Measurements from ENCODE around the gene GPATCH2. TPM values are rescaled to one million over a fixed set of nuclear protein-coding genes. Genes with fewer than 3 reads are reported as not detected.

The GPATCH2 gene
- 12.0 and 15.0 TPM in 2 replicates for total RNA-seq
- polyA plus RNA-seq (2012), result 4.5 TPM

DNA sequence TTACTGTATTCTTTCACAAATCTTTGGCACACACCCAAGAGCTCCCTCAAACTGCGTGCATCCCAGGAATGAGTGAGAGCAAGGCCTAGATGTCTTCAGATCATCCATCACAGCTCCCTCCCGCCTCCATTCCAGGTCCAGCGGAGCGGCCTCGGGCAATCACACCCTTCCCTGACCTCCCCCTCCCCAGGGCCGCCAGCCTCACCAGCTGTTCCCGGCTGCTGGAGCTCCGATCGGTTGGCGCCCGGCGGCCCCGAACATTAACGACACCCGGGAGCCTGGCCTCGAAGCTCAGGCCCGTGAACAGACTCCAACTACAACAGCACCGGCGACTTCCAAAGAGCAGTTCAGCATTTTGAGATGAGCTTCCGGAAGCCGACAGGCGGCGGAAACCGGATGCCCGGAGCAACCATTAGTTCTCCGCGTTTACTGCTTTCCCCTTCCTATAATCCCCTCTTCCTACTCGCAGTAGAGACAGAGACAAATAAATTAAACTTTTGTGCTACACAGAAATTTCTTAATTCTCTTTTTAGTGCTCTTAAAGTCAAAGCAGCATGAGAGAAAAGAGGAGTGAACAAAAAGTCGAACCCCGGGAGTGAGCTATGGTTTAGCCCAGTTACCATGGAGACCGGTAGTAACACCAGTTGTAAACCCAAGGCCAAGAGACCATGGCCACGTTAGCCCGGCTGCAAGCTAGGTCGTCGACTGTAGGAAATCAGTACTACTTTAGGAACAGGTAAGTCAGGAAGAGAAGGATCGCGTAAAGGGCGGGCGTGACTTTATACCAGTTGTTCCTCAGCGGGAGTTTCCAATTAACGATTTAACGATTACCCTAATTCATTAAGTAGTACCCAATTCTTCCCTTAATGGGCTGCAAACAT, at the start of gene GPATCH2, which contains the start of gene SPATA17:
GPATCH2 (minus strand) TSS at position 380 of the 881 bp plus-strand sequence; CDS start at position 261, 119 bp downstream.
SPATA17 (plus strand) TSS at position 634 of the 881 bp plus-strand sequence; CDS start at position 669, 35 bp downstream.
- DNase-seq (ENCODE audit: low read depth), result peak; percentile 94

DNA sequence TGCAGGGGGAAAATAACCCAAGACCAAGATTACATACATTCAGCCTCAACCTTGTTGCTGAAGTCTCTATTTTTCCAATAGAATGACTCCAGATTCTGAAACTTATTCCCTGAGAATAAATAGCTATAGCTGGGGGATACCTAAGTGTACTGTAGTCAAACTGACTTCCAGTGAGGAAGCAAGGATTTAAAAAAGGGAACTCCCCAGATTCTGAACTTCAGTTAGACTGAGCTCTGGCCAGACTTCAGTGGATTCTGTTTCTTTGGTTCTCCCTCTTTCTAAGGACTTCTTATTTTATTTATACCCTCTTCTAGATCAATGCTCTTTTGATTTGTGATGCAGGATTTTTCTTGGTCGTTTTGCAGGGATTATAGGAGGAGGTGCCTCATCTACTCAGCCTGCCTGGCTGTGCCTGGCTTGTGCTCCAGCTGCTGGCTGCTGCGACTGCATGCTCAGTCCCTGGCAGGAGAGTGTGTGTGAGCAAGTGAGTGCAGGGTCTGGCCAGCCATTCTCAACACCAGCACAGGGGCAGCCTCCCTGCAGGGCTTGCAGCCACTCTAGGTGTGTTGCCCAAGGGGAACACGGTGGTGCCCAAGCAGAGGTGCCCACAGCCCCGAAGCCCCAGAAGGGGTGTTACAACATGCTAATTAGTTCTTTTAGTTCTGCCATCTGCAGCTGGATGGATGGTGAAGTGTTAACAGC, 43.3 kb upstream of the GPATCH2 start:
- no peak for DNase-seq (ENCODE audit: low read depth)

- DNase-seq (ENCODE audit: low read depth), result no peak
These were observed 42.5 kb upstream of the GPATCH2 start for GRCh38 chr1:217673387-217673786.

DNA sequence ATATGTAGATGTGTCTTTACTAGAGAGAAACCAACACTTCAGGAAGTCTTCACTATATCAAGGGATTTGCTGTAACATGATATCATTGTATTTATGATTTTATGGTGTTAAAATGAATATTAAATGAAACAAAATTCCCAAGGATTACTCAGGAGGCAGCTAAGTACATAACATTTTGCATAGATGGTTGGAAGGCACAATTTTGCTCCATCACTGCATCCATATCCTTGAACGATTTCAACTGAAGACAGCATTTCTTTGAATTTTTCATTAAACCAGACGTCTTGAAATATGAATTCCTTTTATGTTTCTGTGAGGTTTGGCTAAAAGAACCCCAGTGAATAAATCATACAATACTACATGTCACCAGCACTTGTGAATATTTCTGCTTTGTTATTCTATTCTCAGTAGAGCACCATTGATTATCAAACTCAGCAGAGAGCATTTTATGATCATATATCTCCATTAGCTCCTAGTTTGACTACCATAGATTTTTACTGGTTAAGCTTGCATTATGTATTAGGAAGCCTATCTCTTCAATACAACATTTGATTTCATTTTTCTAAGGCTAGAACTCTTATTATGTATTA, 37.6 kb upstream of the GPATCH2 start:
- DNase-seq (ENCODE audit: low read depth), result no peak

DNA sequence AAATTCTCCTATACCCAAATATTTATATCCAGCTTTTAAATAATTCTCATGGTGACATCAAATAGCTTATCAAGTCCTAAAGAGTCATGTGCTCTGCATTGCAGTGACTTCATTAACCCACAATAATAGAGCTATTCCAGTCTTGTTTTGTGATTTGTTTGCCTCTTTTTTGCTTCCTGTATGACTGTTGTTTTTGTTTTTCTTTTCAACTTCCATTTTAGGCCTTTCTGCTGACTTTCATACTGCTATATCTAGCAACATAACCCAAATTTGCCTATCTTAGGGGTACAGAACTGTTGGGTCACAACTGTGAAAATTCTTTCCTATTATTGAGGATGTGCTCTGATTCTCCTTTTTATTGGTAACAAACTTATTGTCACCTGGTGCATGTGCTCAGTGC, 30.5 kb upstream of the GPATCH2 start:
- peak; percentile 1 for DNase-seq (ENCODE audit: low read depth)

DNA sequence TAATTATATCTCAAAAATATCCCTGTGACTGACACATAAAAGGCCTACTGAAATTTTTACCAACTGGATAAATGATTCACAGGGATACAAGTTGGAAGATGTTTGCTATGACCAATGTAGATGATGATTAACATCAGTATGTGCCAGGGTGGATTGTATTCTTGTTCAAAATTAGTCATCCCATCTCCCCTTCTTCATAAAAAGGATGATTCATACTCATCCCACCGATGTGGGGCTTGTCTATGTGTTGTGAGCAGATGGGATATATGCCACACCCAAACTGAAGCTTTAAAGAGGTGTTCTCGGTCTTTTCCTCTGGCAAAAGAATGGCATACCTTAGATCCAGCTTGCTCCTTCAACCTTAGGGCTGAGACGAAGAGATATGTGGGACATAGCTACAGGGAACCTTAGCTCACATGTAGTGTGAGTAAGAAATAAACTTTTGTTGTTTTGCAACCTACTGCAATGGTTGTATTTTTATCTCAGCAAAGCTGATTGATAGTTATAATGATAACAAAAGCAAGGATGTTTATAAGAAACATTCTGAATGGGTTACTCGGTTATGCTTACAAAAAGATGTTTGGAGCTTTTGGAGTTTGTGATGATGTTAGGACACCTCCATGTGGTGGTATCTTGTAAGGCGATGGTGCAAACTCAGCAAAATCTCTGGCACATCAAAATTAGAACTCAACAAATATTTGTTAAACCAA, 29.6 kb upstream of the GPATCH2 start:
- peak; percentile 69 for DNase-seq (ENCODE audit: low read depth)

GRCh38 chr1:217650674-217651073, 19.8 kb upstream of the GPATCH2 start:
- DNase-seq (ENCODE audit: low read depth), result no peak

GRCh38 chr1:217647791-217648190, 16.9 kb upstream of the GPATCH2 start:
- no peak for DNase-seq (ENCODE audit: low read depth)

DNA sequence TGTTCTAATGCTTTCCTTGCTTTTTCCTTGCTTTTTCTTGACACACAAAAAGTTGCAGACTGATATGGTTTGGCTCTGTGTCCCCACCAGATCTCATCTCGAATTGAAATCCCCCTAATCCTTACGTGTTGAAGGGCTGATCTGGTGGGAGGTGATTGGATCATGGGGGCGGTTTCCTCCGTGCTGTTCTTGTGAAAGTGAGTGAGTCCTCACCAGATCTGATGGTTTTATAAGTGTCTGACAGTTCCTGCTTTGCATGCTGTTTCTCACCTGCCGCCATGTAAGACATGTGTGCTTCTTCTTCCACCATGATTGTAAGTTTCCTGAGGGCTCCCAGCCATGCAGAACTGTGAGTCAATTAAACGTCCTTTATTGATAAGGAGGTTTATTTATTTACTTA, 11.6 kb upstream of the GPATCH2 start:
- DNase-seq (ENCODE audit: low read depth), result no peak

DNA sequence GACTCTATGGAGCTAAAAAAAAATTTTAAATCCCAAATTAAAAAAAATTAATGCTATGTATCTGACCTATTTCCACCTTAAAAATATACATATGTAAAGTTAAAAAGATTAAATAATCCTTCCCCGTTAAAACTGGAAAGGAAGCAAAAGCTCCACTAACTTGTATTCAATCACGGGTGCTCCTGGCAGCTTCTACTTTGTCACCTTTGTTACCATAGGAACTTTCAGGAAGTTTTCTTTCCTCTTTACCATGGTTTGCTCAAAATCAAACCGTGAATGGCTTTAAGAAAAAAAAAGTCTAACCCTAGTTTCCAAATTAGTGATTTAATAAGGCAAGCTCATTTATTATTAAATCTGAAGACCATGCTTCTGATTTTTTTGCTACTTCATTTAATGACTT, 3.5 kb downstream of the GPATCH2 start:
- no peak for DNase-seq (ENCODE audit: low read depth)

- no peak for DNase-seq (ENCODE audit: low read depth)
These were observed 4.6 kb downstream of the GPATCH2 start for GRCh38 chr1:217626321-217626720.

- DNase-seq (ENCODE audit: low read depth), result no peak
These were observed 8.8 kb downstream of the GPATCH2 start for GRCh38 chr1:217622042-217622441.

GRCh38 chr1:217620814-217621213, 10.1 kb downstream of the GPATCH2 start:
- DNase-seq (ENCODE audit: low read depth), result no peak

DNA sequence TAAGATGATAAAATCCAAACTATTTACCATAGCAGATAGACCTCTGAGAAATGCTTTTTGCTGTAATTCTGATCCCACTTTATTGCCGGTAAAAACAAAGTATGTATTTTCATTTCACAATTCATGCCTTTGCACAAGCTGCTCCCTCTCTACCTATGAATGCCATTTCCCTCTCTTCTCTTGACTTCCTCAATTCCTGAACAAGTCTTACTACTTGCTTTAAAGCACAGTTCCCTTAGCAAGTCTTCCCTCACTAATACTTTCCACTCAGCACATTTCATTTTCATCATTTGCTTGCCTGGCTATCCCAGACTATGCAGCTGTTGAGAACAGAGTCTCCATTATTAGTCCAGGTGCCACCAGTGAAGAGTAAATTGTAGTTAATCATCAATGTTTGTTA, 13.8 kb downstream of the GPATCH2 start:
- DNase-seq (ENCODE audit: low read depth), result peak; percentile 17

- no peak for DNase-seq (ENCODE audit: low read depth)
These were observed 16.6 kb downstream of the GPATCH2 start for GRCh38 chr1:217614200-217614712.

- DNase-seq (ENCODE audit: low read depth), result no peak
These were observed 25.5 kb downstream of the GPATCH2 start for GRCh38 chr1:217605390-217605789.

GRCh38 chr1:217602380-217602779, 28.5 kb downstream of the GPATCH2 start:
- no peak for DNase-seq (ENCODE audit: low read depth)

DNA sequence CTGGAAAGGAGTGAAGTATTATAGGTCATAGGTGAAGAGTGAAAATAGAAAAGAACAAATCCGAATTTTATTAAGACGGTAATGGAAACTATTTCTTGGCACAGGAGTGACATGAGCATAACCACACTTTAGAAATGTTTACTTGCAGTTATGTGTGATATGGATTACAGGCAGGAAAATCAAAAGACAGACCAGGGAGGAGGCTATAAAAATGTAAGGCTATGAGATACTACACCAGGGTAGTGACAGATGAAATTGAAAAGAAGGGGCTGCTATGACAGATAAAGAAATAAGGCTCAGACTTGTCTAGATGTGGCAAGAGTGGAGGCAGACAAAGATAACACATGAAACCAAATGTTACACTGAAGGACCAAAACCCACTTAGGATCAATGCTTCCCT, 31.7 kb downstream of the GPATCH2 start:
- DNase-seq (ENCODE audit: low read depth), result no peak

DNA sequence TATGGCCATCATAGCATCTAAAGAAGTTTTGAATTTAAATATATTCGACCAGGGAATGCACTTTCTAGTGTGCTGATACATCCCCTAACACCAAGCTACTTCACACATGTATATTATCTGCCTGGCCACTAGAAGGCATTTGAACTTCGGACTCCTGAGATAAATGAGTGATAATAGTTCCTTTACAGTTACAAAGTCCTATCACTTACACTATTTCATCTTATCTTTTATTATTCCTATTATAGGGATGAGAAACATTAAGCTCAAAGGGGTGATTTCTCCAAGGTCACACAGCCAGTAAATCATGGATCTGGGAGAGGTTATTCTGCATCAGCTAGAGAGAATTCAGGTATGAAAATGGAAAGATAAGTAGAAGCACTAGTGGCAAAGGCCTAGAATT, 40.3 kb downstream of the GPATCH2 start:
- DNase-seq (ENCODE audit: low read depth), result no peak

GRCh38 chr1:217586586-217586985, 44.3 kb downstream of the GPATCH2 start:
- DNase-seq (ENCODE audit: low read depth), result no peak

DNA sequence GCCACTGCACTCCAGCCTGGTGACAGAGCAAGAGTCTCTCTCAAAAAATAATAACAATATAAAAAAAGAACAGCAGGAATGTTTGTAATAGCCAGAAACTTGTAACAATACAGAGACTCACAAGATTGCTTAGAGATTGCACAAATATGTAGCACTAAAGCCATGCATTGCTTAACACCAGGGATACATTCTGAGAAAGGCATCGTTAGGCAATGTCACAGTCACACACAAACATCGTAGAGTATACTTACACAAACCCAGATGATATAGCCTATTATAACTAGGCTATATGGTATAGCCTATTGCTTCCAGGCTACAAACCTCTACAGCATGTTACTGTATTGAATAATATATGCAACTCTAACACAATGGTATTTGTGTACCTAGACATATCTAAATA, 45.3 kb downstream of the GPATCH2 start:
- DNase-seq (ENCODE audit: low read depth), result no peak
